HuH-7.5 (cell line): ENCODE data around the gene ENOX2.
"Not testable (repeated sequence)": the region's sequence is repeated elsewhere in the genome, so short reads cannot be mapped to it uniquely, and the experiment has no call there.

Source experiments
- DNase-seq: peaks from one replicate; pipeline ENCODE4 v3.0.0; 2011; ENCODE audit warnings: low spot score

The ENOX2 gene, protein sequence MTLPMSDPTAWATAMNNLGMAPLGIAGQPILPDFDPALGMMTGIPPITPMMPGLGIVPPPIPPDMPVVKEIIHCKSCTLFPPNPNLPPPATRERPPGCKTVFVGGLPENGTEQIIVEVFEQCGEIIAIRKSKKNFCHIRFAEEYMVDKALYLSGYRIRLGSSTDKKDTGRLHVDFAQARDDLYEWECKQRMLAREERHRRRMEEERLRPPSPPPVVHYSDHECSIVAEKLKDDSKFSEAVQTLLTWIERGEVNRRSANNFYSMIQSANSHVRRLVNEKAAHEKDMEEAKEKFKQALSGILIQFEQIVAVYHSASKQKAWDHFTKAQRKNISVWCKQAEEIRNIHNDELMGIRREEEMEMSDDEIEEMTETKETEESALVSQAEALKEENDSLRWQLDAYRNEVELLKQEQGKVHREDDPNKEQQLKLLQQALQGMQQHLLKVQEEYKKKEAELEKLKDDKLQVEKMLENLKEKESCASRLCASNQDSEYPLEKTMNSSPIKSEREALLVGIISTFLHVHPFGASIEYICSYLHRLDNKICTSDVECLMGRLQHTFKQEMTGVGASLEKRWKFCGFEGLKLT

DNA sequence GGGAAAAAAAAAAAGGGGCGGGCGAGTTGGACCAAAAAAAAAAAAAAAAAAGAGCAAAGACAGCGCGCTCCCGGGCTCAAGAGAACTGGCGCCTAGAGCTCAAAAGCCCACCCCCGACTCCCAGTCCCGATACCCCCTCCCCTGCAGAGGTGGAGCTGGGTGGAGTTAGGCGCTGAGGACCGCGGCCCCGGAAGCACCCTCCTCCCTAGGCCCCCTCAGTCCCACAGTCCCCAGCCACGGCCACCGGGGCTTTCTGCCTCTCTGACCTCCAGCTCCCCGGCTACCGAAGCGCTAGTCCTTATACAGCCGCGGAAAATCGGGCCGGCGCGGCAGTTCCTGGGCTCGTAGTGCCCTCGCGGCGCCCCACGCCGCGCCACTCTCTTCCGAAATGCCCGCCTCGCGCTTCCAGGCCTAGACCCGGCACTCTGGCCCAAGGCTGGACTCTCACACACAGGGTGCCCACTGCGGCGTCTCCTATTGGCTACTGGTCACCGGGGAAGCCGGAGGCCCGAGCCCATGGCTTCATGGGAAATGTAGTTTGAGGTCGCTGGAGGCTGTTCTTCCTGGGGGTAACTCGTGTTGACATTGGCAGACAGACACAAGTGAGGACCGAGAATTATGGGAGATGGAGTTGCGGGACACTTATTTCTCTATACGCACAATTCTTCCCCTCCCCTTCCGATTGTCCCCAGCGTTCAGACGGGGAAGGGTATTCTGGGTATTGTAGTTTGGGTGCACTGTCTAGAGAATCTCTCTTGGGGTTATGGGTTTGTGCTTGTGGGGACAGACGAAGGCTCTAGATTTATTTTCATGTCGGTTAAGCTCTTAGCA lies at the start of gene ENOX2:
Gene ENOX2 (minus strand): TSS at position 427 of the 831 bp plus-strand sequence. CDS start 199,993 bp downstream, outside the sequence.
- peak; percentile 59 for DNase-seq

DNA sequence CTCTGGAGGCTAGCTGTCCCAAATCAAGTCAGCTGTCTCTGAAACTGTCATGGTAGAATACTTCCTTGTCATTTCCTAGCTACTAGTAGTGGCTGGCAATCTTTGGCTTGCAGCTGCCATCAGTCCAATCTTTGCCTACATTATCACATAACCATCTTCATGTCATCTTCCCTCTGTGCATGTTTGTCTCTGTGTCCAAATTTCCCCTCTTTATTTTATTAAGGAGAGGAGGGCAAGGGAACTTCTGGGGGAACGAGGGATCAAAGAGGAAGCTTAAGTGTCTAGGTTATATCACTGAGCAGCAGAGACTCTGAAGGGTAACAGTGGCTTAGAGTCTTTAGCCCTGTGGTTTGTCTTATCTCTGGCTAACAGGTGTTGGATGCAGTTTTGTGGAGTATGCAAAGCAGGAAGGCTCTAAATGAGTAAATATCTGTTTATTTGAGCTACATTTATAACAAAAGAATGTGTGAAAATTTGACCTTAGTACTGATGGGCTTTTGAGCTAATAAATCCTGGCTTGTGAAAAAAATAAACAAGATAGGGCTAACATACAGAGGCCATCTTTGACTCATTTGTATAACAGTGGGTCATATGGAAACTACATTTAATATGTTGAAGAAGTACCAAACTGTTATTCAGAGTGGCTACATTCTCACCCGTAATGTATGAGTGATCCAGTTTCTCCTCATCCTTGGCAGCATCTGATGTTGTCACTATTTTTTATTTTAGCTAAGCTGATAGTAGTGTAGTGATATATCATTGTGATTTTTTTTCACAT lies 49.4 kb upstream of the ENOX2 start:
- DNase-seq = no peak

DNA sequence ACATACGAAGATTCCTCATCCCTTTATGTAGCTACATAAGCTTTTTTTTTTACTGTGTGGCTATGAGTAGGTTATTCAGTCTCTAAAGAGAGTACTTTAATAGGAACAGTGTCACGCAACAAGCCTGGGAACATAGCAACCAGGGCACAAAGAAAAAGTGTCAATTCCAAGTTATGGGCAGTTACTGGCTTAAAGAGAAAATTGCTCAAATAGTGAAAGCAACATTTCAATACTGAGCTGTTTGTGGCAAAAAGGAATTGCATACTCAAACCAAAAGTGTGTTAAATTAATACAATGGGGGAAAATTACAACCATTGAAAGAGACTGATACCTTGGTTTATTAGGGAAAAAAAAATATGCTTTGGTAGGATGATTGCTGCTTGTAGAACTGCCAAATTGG lies 41.2 kb upstream of the ENOX2 start:
- no peak for DNase-seq

DNA sequence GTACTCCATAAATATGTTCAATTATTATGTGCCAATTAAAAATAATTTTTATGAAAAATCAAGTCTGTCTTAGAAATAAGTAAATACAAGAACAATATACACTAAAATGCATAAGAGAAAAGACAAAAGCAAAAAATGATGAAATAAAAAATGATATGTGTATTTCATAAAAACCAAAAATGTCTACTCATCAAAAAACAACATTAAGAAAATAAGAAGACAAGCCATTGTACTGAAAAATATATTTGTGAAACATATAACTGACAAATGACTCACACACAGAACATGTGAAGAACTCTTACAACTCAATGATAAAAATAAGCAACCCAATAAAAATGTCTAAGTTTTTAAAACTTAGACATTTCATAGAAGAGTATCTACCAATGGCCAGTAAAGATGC lies 34.1 kb upstream of the ENOX2 start:
- DNase-seq = no peak

DNA sequence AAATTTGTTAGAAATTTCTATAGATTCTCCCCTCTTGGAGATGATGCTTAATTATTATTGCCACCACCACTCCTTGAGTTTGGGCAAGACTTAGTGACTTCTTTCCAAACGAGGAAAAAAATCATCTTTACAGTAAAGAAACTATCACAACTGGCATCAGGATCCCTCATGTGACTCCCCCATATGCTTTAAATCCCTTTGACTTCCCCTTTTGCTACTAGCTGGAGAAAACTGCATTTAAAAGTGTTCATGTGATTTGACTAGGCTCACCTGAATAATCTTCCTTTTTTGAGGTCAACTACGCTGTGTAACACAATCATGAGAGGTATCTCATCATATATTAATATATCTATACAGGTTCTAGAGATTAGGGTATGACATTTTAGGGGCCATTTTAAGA lies 30.3 kb upstream of the ENOX2 start:
- no peak for DNase-seq

DNA sequence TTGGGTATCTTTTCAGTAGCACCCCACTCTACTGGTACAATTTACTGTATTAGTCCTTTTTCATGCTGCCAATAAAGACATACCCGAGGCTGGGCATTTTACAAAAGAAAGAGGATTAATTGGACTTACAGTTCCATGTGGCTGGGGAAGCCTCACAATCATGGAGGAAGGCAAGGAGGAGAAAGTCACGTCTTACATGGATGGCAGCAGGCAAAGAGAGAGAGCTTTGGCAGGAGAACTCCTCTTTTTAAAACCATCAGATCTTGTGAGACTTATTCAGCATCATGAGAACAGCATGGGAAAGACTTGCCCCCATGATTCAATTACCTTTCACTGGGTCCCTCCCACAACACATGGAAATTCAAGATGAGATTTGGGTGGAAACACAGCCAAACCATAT lies 17.4 kb upstream of the ENOX2 start:
- DNase-seq = not testable (repeated sequence)

DNA sequence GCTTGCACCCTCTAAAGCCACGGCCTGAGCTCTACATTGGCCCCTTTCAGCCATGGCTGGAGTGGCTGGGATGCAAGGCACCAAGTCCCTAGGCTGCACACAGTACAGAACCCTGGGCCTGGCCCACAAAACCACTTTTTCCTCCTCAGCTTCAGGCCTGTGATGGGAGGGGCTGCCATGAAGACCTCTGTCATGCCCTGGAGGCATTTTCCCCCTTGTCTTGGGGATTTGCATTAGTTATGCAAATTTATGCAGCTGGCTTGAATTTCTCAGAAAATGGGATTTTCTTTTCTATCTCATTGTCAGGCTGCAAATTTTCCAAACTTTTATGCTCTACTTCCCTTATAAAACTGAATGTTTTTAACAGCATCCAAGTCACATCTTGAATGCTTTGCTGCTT lies 16.7 kb upstream of the ENOX2 start:
- DNase-seq = not testable (repeated sequence)

DNA sequence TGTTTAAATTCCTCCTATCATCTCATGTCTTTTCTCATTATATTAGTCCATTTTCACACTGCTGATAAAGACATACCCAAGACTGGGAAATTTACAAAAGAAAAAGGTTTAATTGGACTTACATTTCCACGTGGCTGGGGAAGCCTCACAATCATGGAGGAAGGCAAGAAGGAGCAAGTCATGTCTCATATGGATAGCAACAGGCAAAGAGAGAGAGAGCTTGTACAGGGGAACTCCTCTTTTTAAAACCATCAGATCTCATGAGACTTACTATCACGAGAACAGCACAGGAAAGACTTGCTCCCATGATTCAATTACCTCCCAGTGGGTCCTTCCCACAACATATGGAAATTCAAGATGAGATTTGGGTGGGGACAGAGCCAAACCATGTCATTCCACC lies 15.5 kb upstream of the ENOX2 start:
- not testable (repeated sequence) for DNase-seq

DNA sequence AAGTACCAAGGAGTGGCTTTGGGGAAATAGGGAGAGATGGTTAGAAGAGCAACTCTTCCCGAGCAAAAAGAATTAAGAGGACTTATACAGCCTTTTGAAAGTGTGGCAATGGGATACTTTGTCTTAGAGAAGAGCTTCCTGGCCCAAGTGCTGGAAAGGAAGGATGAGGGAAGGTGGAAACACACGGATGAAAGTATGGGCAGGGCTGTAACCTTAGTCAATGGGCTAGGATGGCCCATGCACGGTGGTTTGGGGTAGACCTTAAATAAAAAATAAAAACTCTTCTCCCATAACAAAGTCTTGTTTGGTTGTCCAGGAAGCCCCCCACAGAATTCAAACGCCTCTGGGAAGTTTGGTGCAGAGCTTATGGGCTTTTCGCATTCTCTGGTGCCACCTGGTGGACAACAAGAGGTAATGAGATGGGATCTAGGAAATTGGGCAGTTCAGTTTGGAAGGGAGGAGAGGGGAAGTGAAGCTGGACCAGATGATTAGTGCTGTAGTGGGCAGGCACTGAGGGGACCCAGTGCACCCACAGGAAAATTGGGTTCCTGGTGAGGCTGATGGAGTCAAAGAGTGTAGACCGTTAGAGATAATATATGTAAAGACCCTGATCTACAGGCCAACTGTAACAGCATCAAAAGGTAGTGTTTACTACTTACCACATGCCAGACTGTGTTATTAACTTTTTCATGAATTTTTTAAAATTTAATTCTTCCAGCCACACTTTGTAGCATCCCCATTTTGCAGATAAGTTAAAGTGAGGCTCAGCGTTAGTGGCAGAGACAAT lies 13.8 kb upstream of the ENOX2 start:
- DNase-seq = no peak

DNA sequence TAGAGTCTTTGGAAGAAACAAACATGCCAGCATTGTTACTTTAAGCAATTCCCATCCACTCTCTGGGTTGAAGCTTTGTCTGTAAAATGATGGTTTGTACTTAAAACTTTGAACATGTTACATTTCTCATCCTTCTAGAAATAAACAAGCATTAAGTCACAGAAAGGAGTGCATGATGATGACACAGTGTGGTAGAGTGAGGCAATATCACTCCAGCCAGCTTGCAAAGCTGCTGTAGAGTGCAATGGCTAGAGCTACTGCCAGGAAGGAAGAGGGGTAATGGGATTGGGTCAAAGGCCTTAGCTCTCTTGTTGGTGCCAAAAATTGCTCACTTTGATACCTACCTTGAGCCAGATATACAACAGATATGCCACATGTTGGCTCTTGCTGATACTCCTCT lies 12.3 kb upstream of the ENOX2 start:
- DNase-seq = no peak

DNA sequence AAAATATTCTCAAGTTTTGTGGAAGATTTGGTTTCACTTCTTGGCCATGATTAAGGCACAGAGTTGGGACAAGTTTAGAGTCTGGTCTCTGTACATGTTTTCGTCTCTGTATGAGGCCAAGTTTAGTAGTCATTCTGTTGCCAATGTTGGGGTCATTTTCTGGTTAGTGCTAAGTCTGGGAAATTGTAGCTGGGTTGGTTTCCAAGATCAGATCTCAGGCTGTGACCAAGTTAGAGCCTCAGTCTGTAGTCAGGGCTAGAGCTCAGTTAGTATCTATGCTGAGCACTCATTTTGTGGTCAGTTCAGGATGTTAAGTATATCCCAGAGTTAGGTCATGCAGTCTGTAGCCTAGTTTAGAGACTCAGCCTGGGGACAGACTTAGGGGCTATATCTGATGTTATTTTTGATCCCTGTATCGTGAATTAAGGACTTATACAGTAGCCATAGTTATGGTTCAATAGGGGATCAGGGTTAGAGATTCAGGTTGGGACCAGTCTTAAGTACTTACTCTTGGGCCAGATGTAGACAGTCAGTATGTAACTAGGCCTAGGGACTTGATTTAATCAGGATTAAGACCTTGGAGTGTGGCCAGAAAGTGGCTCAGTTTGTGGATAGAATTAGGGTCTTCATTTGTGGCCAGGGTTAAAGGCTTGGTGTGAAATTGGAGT lies 6.6 kb upstream of the ENOX2 start:
- no peak for DNase-seq

DNA sequence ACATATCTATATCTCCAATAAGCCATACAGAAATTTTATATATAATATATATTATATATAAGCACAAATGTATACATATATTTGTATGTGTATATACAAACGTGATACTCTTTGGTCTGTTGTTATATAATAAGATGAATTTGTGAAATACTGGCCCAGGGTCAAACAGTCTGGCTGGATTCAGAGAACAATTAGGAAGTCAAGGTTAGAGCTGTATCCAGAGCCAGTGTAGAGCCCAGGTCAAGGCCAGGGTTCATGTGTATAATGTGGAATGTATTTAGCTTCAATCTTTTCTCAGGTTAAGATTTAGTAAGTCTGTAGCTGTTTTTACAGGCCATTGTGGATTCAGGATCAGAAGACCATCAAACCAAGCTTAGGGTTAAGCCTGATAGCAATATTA lies 3.8 kb upstream of the ENOX2 start:
- no peak for DNase-seq

DNA sequence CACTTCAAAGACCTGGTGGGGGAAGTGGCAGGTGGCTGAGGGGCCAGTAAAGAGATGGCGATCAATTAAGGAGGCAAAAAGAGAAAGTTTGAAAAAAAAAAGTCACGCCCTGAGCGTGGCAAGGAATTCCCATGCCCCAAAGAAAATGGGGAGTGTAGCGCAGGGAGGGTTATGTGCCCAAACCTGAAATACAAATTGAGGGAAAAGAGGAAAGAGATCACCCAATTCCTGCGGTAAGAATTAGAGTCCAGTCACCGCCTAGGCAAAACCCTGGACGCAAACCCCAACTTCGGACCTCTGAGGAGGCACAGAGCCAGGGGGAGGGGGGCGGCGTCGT lies 595 bp downstream of the ENOX2 start:
- DNase-seq = no peak

DNA sequence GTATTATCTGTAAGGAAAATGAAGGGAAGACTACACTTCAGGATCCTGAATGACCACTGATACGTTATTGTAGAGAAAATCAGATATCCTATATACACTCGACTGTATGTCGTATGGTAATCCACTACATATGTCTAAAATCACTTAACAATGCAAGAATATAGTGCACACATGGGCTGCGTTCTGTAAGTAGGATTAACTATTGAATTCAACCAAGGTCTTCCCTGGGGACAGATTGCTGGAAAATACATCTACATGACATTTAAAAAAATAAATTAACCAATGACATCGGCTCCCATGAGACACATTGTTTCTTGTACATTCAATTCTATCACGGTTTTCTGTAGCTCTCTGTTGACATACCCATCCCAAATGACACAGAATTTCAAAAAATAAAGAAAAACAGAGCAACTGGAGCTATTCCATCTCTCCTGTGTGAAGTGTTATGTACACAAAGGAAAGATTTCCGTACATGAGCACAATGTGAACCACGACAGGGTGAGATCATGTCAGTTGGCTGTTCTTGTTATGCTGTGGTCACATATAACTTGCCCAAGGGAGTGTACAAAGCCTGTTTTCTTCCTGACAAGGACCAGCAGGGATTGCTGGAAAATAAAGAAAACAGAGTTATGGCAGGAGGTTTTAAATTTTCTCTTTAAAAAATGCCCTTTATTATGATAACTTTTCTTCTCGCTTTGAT lies 6.1 kb downstream of the ENOX2 start:
- DNase-seq = no peak

DNA sequence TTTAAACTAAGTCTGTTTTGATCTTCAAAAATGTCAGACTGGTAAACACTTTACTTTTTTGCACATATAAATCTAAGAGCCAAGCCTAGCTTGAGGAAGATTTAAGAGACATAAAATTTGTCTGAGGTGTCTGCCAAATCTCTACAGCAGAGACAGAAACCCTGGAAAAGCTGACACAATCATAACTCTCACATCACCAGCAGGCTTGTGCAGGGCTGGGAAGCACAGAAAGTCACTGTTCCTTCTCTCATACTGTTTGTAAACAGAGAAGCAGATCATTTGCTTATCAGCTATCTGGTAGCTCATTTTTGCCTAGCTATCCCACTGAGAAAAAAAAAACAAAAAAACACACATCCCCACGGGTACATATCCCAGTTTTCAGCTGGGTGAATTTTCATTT lies 7.0 kb downstream of the ENOX2 start:
- DNase-seq = no peak

DNA sequence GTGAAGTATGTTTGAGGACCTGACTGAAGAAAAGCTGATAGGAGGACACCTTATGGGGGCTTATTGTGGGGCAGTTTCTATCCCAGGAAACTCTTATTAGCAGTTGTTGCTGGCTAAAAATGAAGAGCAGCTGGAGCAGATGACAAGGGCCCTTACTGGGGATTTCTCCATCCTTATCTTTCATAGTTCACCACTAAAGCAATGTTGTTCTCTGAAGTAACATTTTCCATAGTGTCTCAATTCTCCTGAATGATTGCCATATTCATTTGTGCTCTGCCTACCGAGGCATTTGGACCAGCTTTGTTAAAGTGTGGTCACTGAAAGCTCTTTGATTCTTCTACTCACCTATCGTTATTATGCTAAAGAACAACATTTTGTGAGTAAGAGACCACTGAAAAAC lies 7.7 kb downstream of the ENOX2 start:
- no peak for DNase-seq

DNA sequence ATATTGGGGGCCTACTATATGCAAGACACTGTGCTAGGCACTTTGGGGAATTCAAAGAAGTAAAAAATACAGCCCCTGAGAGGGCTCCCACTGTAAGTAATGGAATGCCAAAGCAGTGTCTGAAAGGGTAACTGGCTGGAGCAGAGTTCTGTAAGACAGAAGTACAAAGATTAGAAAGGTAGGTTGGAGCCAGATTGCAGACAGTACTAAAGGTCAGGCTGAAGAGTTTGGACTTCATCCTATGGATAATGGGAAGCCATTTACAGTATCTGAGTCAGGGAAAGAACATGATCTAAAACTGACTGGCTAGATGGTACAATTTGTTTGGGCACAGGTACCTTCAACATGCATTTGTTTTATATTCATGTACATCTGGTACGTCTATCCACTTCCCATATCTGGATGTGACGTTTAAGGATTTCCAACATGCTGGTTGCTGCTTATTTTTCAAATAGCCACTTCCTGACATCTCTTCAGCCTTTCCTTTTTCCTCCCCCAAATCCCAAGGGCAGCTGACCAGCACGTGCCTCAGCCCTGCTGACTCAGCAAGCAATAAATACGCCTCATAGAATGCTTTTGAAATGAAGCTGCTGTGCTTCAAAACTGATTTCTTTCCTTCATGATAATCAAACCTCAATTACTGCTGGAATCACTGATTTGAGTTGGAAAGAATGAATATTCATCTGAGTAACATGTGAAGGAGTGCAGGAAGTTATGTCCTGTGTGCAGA lies 9.5 kb downstream of the ENOX2 start:
- DNase-seq = no peak

DNA sequence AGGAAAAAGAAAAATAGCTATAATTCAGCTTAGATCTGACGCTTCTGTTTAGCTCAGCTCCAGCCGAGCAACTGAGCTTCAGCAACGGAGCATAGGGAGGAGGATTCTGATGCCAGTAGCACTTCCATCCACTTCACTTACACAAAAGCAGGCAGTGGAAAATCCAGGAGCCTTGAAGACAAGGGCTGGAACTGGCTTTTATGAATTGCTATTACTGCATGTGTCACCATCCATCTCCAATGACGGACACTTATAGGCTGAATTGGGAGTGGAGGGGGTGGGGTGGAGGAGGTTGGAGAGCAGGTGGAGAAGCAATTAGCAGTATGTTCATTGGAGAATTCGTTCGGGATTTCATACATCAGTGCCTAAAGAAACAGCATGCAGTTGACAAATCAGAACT lies 15.6 kb downstream of the ENOX2 start:
- DNase-seq = no peak

DNA sequence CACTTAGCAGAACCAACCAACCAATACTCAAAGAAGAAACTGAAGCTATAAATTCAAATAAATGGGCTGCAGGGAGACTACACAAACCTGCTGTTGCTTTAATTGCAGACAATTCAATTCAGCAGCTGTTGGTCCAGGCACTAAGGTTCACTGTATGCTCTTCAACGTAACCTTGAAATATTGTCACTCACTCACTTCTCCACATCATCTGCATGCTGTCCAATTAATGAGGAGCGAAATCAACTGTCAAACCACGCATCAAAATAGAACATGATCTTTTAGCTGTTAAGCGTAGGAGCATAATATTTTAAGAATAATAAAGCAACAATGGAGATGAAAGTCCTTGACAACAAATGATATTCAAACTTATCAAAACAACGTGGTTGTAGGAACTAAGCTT lies 17.0 kb downstream of the ENOX2 start:
- no peak for DNase-seq

DNA sequence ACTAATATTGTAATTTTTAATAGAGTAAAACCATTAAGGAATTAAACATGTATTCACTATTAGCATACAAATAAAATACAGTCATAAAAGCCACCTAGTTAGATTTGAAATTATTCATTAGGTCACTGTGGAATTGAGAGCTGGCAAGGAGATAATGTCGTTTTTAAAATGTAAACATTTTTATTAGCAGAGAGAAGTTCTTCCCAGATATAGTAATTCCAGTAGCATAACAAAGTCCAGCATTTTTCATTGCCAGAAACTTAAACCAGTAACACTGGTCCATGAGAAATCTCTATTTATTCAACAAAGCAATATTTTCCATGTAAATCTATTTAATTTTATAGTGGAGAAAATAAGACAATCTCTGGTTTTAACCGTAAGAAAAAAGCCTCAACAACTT lies 17.5 kb downstream of the ENOX2 start:
- no peak for DNase-seq
